Measurements from ENCODE around the gene MCF2. TPM values are rescaled to one million over a fixed set of nuclear protein-coding genes. Genes with fewer than 3 reads are reported as not detected.

The MCF2 gene
- total and polyA plus RNA-seq, 7 experiments from 2014 or later = 0.43 to 2.0 (median 0.62) TPM; not detected in 2

- CTCF ChIA-PET = no interaction called here
- H3K9me3 Mint-ChIP-seq = no peaks in the 10 kb centered on the region
- POLR2A ChIA-PET = no interaction called here
- intact Hi-C loops (cut with micrococcal nuclease) = no loop called here
- H3K4me1 Mint-ChIP-seq = peaks cover 0 to 2% (median 0%) of the 10 kb centered on the region in 7 donors
- no peak overlapping the region for H3K27ac Mint-ChIP-seq
- H3K36me3 Mint-ChIP-seq = no peaks in the 10 kb centered on the region
- no peaks in the 10 kb centered on the region for H3K27me3 ChIP-seq (ENCODE audit: control insufficient read depth in 2 of 2, insufficient read depth in 2 of 2, low read length in 2 of 2)
- no peaks in the 10 kb centered on the region for H3K36me3 ChIP-seq (ENCODE audit: control insufficient read depth in 2 of 3, insufficient read depth in 3 of 3, low read length in 3 of 3)
- no peak overlapping the region for H3K4me3 ChIP-seq (ENCODE audit: low read length)
- DNase-seq = no peak
- H3K4me1 ChIP-seq (ENCODE audit: control insufficient read depth in 2 of 2, insufficient read depth in 2 of 2, low read length in 2 of 2) = no peaks in the 10 kb centered on the region
- H3K4me3 Mint-ChIP-seq = no peak overlapping the region
- ATAC-seq = no peak
- H3K27ac ChIP-seq (ENCODE audit: low read depth, low read length) = no peak overlapping the region
- no peaks in the 10 kb centered on the region for H3K9me3 ChIP-seq (ENCODE audit: control insufficient read depth in 2 of 3, low read length in 3 of 3)
- H3K27me3 Mint-ChIP-seq = peaks cover 0 to 2% (median 0%) of the 10 kb centered on the region in 5 donors
Measured at GRCh38 chrX:139642241-139642927, 65.6 kb downstream of the MCF2 start.

- Histone ChIP-seq H3K36me3 (ENCODE audit: control insufficient read depth in 2 of 3, insufficient read depth in 3 of 3, low read length in 3 of 3) (no peaks in the 10 kb centered on the region), H3K9me3 (ENCODE audit: control insufficient read depth in 2 of 3, low read length in 3 of 3) (no peaks in the 10 kb centered on the region), H3K27ac (ENCODE audit: low read depth, low read length) (no peak overlapping the region), H3K4me1 (ENCODE audit: control insufficient read depth in 2 of 2, insufficient read depth in 2 of 2, low read length in 2 of 2) (no peaks in the 10 kb centered on the region), H3K27me3 (ENCODE audit: control insufficient read depth in 2 of 2, insufficient read depth in 2 of 2, low read length in 2 of 2) (no peaks in the 10 kb centered on the region), H3K4me3 (ENCODE audit: low read length) (no peak overlapping the region)
- ATAC-seq = no peak
- intact Hi-C loops (cut with micrococcal nuclease) = no loop called here
- ChIA-PET POLR2A (no interaction called here), CTCF (no interaction called here)
- no peak overlapping the region for H3K27ac Mint-ChIP-seq
- H3K9me3 Mint-ChIP-seq = no peaks in the 10 kb centered on the region
- no peak for DNase-seq
- H3K27me3 Mint-ChIP-seq = peaks cover 0 to 2% (median 0%) of the 10 kb centered on the region in 5 donors
- no peak overlapping the region for H3K4me3 Mint-ChIP-seq
- no peaks in the 10 kb centered on the region for H3K36me3 Mint-ChIP-seq
- H3K4me1 Mint-ChIP-seq = peaks cover 0 to 2% (median 0%) of the 10 kb centered on the region in 7 donors
Measured at GRCh38 chrX:139640259-139640658, 67.7 kb downstream of the MCF2 start.

- CTCF ChIA-PET = no interaction called here
- no peaks in the 10 kb centered on the region for H3K4me1 ChIP-seq (ENCODE audit: control insufficient read depth in 2 of 2, insufficient read depth in 2 of 2, low read length in 2 of 2)
- peaks cover 0 to 2% (median 0%) of the 10 kb centered on the region in 7 donors for H3K4me1 Mint-ChIP-seq
- H3K4me3 ChIP-seq (ENCODE audit: low read length) = no peak overlapping the region
- POLR2A ChIA-PET = no interaction called here
- H3K27ac Mint-ChIP-seq = no peak overlapping the region
- intact Hi-C loops (cut with micrococcal nuclease) = no loop called here
- ATAC-seq (no peak), DNase-seq (no peak)
- H3K9me3 Mint-ChIP-seq = no peaks in the 10 kb centered on the region
- H3K36me3 Mint-ChIP-seq = no peaks in the 10 kb centered on the region
- H3K27ac ChIP-seq (ENCODE audit: low read depth, low read length) = no peak overlapping the region
- no peaks in the 10 kb centered on the region for H3K9me3 ChIP-seq (ENCODE audit: control insufficient read depth in 2 of 3, low read length in 3 of 3)
- peaks cover 0 to 2% (median 0%) of the 10 kb centered on the region in 5 donors for H3K27me3 Mint-ChIP-seq
- no peaks in the 10 kb centered on the region for H3K36me3 ChIP-seq (ENCODE audit: control insufficient read depth in 2 of 3, insufficient read depth in 3 of 3, low read length in 3 of 3)
- H3K27me3 ChIP-seq (ENCODE audit: control insufficient read depth in 2 of 2, insufficient read depth in 2 of 2, low read length in 2 of 2) = no peaks in the 10 kb centered on the region
- H3K4me3 Mint-ChIP-seq = no peak overlapping the region
Measured at GRCh38 chrX:139639253-139639652, 68.7 kb downstream of the MCF2 start.

- Histone ChIP-seq H3K4me3 (ENCODE audit: low read length) (no peak overlapping the region), H3K36me3 (ENCODE audit: control insufficient read depth in 2 of 3, insufficient read depth in 3 of 3, low read length in 3 of 3) (no peaks in the 10 kb centered on the region), H3K27me3 (ENCODE audit: control insufficient read depth in 2 of 2, insufficient read depth in 2 of 2, low read length in 2 of 2) (no peaks in the 10 kb centered on the region), H3K9me3 (ENCODE audit: control insufficient read depth in 2 of 3, low read length in 3 of 3) (no peaks in the 10 kb centered on the region), H3K27ac (ENCODE audit: low read depth, low read length) (no peak overlapping the region), H3K4me1 (ENCODE audit: control insufficient read depth in 2 of 2, insufficient read depth in 2 of 2, low read length in 2 of 2) (no peaks in the 10 kb centered on the region)
- CTCF ChIA-PET = interaction anchor here (0.6 kb wide), 1 partner anchor 1682 kb away, joined by 3 read pairs; no protein-coding TSS in a partner anchor
- ATAC-seq = no peak
- Mint-ChIP-seq H3K36me3 (peaks cover 0 to 8% (median 4%) of the 10 kb centered on the region in 5 donors), H3K9me3 (peaks cover 0 to 8% (median 0%) of the 10 kb centered on the region in 11 donors), H3K4me3 (no peak overlapping the region), H3K27ac (no peak overlapping the region), H3K4me1 (no peaks in the 10 kb centered on the region), H3K27me3 (no peaks in the 10 kb centered on the region)
- POLR2A ChIA-PET = no interaction called here
- no peak for DNase-seq
- intact Hi-C loops (cut with micrococcal nuclease) = no loop called here
Measured at GRCh38 chrX:139600105-139600504, 107.9 kb downstream of the MCF2 start.

- no peak overlapping the region for H3K27ac ChIP-seq (ENCODE audit: low read depth, low read length)
- H3K9me3 Mint-ChIP-seq = peaks cover 0 to 7% (median 0%) of the 10 kb centered on the region in 11 donors
- ATAC-seq (no peak), DNase-seq (no peak)
- ChIA-PET CTCF (no interaction called here), POLR2A (no interaction called here)
- no peaks in the 10 kb centered on the region for H3K27me3 ChIP-seq (ENCODE audit: control insufficient read depth in 2 of 2, insufficient read depth in 2 of 2, low read length in 2 of 2)
- H3K27ac Mint-ChIP-seq = no peak overlapping the region
- peaks cover 0 to 8% (median 4%) of the 10 kb centered on the region in 5 donors for H3K36me3 Mint-ChIP-seq
- H3K9me3 ChIP-seq (ENCODE audit: control insufficient read depth in 2 of 3, low read length in 3 of 3) = no peaks in the 10 kb centered on the region
- no peak overlapping the region for H3K4me3 Mint-ChIP-seq
- H3K36me3 ChIP-seq (ENCODE audit: control insufficient read depth in 2 of 3, insufficient read depth in 3 of 3, low read length in 3 of 3) = no peaks in the 10 kb centered on the region
- no peak overlapping the region for H3K4me3 ChIP-seq (ENCODE audit: low read length)
- no peaks in the 10 kb centered on the region for H3K27me3 Mint-ChIP-seq
- H3K4me1 Mint-ChIP-seq = no peaks in the 10 kb centered on the region
- H3K4me1 ChIP-seq (ENCODE audit: control insufficient read depth in 2 of 2, insufficient read depth in 2 of 2, low read length in 2 of 2) = no peaks in the 10 kb centered on the region
- intact Hi-C loops (cut with micrococcal nuclease) = no loop called here
Measured at GRCh38 chrX:139596068-139596467, 111.9 kb downstream of the MCF2 start.

- Histone ChIP-seq H3K4me3 (ENCODE audit: low read length) (no peak overlapping the region), H3K27ac (ENCODE audit: low read depth, low read length) (no peak overlapping the region), H3K9me3 (ENCODE audit: control insufficient read depth in 2 of 3, low read length in 3 of 3) (no peaks in the 10 kb centered on the region), H3K4me1 (ENCODE audit: control insufficient read depth in 2 of 2, insufficient read depth in 2 of 2, low read length in 2 of 2) (no peaks in the 10 kb centered on the region), H3K36me3 (ENCODE audit: control insufficient read depth in 2 of 3, insufficient read depth in 3 of 3, low read length in 3 of 3) (no peaks in the 10 kb centered on the region), H3K27me3 (ENCODE audit: control insufficient read depth in 2 of 2, insufficient read depth in 2 of 2, low read length in 2 of 2) (no peaks in the 10 kb centered on the region)
- no peaks in the 10 kb centered on the region for H3K9me3 Mint-ChIP-seq
- no peak overlapping the region for H3K4me3 Mint-ChIP-seq
- ATAC-seq = no peak
- no peaks in the 10 kb centered on the region for H3K36me3 Mint-ChIP-seq
- intact Hi-C loops (cut with micrococcal nuclease) = no loop called here
- H3K27ac Mint-ChIP-seq = no peak overlapping the region
- H3K27me3 Mint-ChIP-seq = no peaks in the 10 kb centered on the region
- ChIA-PET POLR2A (no interaction called here), CTCF (no interaction called here)
- no peak for DNase-seq
- H3K4me1 Mint-ChIP-seq = no peaks in the 10 kb centered on the region
Measured at GRCh38 chrX:139585613-139586012, 122.4 kb downstream of the MCF2 start.

- intact Hi-C loops (cut with micrococcal nuclease) = no loop called here
- no peaks in the 10 kb centered on the region for H3K36me3 ChIP-seq (ENCODE audit: control insufficient read depth in 2 of 3, insufficient read depth in 3 of 3, low read length in 3 of 3)
- no peak overlapping the region for H3K4me3 ChIP-seq (ENCODE audit: low read length)
Measured at GRCh38 chrX:139581068-139581467, 126.9 kb downstream of the MCF2 start.

More at GRCh38 chrX:139581068-139581467, 126.9 kb downstream of the MCF2 start:
- Histone ChIP-seq H3K4me1 (ENCODE audit: control insufficient read depth in 2 of 2, insufficient read depth in 2 of 2, low read length in 2 of 2) (no peaks in the 10 kb centered on the region), H3K27ac (ENCODE audit: low read depth, low read length) (no peak overlapping the region), H3K27me3 (ENCODE audit: control insufficient read depth in 2 of 2, insufficient read depth in 2 of 2, low read length in 2 of 2) (no peaks in the 10 kb centered on the region), H3K9me3 (ENCODE audit: control insufficient read depth in 2 of 3, low read length in 3 of 3) (no peaks in the 10 kb centered on the region)
- Mint-ChIP-seq H3K4me3 (no peak overlapping the region), H3K27me3 (no peaks in the 10 kb centered on the region), H3K27ac (no peak overlapping the region), H3K36me3 (no peaks in the 10 kb centered on the region), H3K9me3 (no peaks in the 10 kb centered on the region), H3K4me1 (no peaks in the 10 kb centered on the region)
- ChIA-PET CTCF (no interaction called here), POLR2A (no interaction called here)
- ATAC-seq = no peak
- DNase-seq = no peak

Measured in naive thymus-derived CD4-positive, alpha-beta T cell (primary cell).